IMR-90 (cell line): Measurements from ENCODE around the gene PRKAR1B. TPM values are rescaled to one million over a fixed set of nuclear protein-coding genes. Genes with fewer than 3 reads are reported as not detected.

Experiments used
- ATAC-seq: fragments of 200-7000 bp; cut with Tn5 transposase; 2 replicates; pipeline ENCODE4 v1.9.1; 2020; ENCODE audit warnings: low read depth, mild to moderate bottlenecking, moderate library complexity
- BruUV-seq: library from RNA; stranded (reverse); fragments of 400-500 nt; replicated peaks from 2 replicates; lab custom pipeline; 2021; lab: Mats Ljungman, UMichigan
- CTCF ChIA-PET: fragments of 300-600 bp; formaldehyde crosslinking; extraction: SDS; loops from one replicate; lab custom pipeline; 2021; ENCODE audit warnings: antibody characterized with exemption; lab: Yijun Ruan, JAX
- POLR2A ChIA-PET: fragments of 300-600 bp; sonication (Branson Sonifier 250); formaldehyde crosslinking; loops from one replicate; lab custom pipeline; 2022; ENCODE audit warnings: antibody characterized with exemption; ENCODE audit not compliant: unreplicated experiment; lab: Charles Lee
- DNase-seq: peaks from one replicate; pipeline ENCODE4 v3.0.0; 2013
- H2AFZ ChIP-seq: replicated peaks from 2 replicates; pipeline ENCODE3; 2013; ENCODE audit warnings: low read length, mild to moderate bottlenecking; ENCODE audit not compliant: poor library complexity
- H2AK5ac ChIP-seq: 2 replicates; pipeline ENCODE4 v1.6.1; 2013; ENCODE audit warnings: low read depth, low read length, inconsistent platforms
- H2AK9ac ChIP-seq: replicated peaks from 2 replicates; pipeline ENCODE3; 2013; ENCODE audit warnings: mild to moderate bottlenecking, low read depth, low read length, moderate library complexity; ENCODE audit not compliant: poor library complexity
- H2BK120ac ChIP-seq: 2 replicates; pipeline ENCODE4 v1.6.1; 2013; ENCODE audit warnings: low read depth, low read length, inconsistent platforms
- H2BK15ac ChIP-seq: 3 replicates; pipeline ENCODE4 v1.6.1; 2013; ENCODE audit warnings: low read depth, low read length, inconsistent platforms
- H2BK20ac ChIP-seq: 2 replicates; pipeline ENCODE4 v1.6.1; 2013; ENCODE audit warnings: low read depth, mild to moderate bottlenecking, inconsistent platforms, low read length, moderate library complexity
- H2BK5ac ChIP-seq: 2 replicates; pipeline ENCODE4 v1.6.1; 2013; ENCODE audit warnings: mild to moderate bottlenecking, low read depth, low read length, inconsistent platforms; ENCODE audit not compliant: poor library complexity, severe bottlenecking
- H3K14ac ChIP-seq: replicated peaks from 2 replicates; pipeline ENCODE4 v1.6.1; 2013; ENCODE audit warnings: low read depth, low read length, inconsistent platforms
- H3K18ac ChIP-seq: 2 replicates; pipeline ENCODE4 v1.6.1; 2013; ENCODE audit warnings: low read depth, low read length, control low read depth
- H3K23ac ChIP-seq: 2 replicates; pipeline ENCODE4 v1.6.1; 2013; ENCODE audit warnings: low read depth, low read length, inconsistent platforms
- H3K27ac ChIP-seq: 2 replicates; pipeline ENCODE4 v1.5.1; 2013; ENCODE audit warnings: mild to moderate bottlenecking, control low read depth, low read length; ENCODE audit not compliant: insufficient read depth
- H3K27me3 ChIP-seq: 2 replicates; pipeline ENCODE4 v1.6.1; 2013; ENCODE audit warnings: low read length; ENCODE audit not compliant: control insufficient read depth, insufficient read depth
- H3K36me3 ChIP-seq: 2 replicates; pipeline ENCODE4 v1.6.1; 2013; ENCODE audit warnings: low read length, mixed read lengths; ENCODE audit not compliant: control insufficient read depth, insufficient read depth
- H3K4ac ChIP-seq: 2 replicates; pipeline ENCODE4 v1.6.1; 2013; ENCODE audit warnings: low read depth, low read length, inconsistent platforms
- H3K4me1 ChIP-seq: 2 replicates; pipeline ENCODE4 v1.6.1; 2013; ENCODE audit warnings: low read length, mixed read lengths; ENCODE audit not compliant: control insufficient read depth, insufficient read depth
- H3K4me2 ChIP-seq: 2 replicates; pipeline ENCODE4 v1.6.1; 2013; ENCODE audit warnings: low read depth, mild to moderate bottlenecking, control low read depth, low read length, moderate library complexity
- H3K4me3 ChIP-seq: 2 replicates; pipeline ENCODE4 v1.5.1; 2013; ENCODE audit warnings: low read depth, mild to moderate bottlenecking, control low read depth, low read length, moderate library complexity; ENCODE audit not compliant: insufficient read depth
- H3K56ac ChIP-seq: 2 replicates; pipeline ENCODE4 v1.6.1; 2013; ENCODE audit warnings: low read length, inconsistent platforms; ENCODE audit not compliant: insufficient read depth; ENCODE audit errors: extremely low read depth
- H3K79me1 ChIP-seq, 2 experiments: 2 replicates each; pipeline ENCODE4 v1.6.1; 2013; ENCODE audit warnings: low read length in 2 of 2, inconsistent platforms in 1 of 2, low read depth in 1 of 2
- H3K9ac ChIP-seq: 2 replicates; pipeline ENCODE4 v1.6.1; 2013; ENCODE audit warnings: low read depth, low read length, control low read depth
- H3K9me1 ChIP-seq: 2 replicates; pipeline ENCODE4 v1.6.1; 2013; ENCODE audit warnings: low read length, inconsistent platforms; ENCODE audit not compliant: insufficient read depth
- H3K9me3 ChIP-seq: 2 replicates; pipeline ENCODE4 v1.6.1; 2013; ENCODE audit warnings: low read length; ENCODE audit not compliant: control insufficient read depth, insufficient read depth
- H4K20me1 ChIP-seq: 2 replicates; pipeline ENCODE4 v1.6.1; 2013; ENCODE audit warnings: low read length, inconsistent platforms; ENCODE audit not compliant: insufficient read depth
- H4K5ac ChIP-seq: 2 replicates; pipeline ENCODE4 v1.6.1; 2013; ENCODE audit warnings: mild to moderate bottlenecking, low read depth, low read length, control low read depth
- H4K8ac ChIP-seq, 2 experiments: 2 replicates each; pipeline ENCODE4 v1.6.1; 2013; ENCODE audit warnings: low read depth in 2 of 2, low read length in 2 of 2, control low read depth in 1 of 2, inconsistent platforms in 1 of 2
- H4K91ac ChIP-seq: 2 replicates; pipeline ENCODE4 v1.6.1; 2013; ENCODE audit warnings: low read depth, low read length, inconsistent platforms; ENCODE audit not compliant: insufficient read depth
- BHLHE40 ChIP-seq: fragments of 150-350 bp; IDR thresholded peaks from 2 replicates; pipeline ENCODE4 v1.6.1; 2016; ENCODE audit warnings: mild to moderate bottlenecking, low read depth, low read length
- CEBPB ChIP-seq: IDR thresholded peaks from 2 replicates; pipeline ENCODE4 v1.6.1; 2012; ENCODE audit warnings: low read depth, low read length, improper control_type of control experiment
- CHD1 ChIP-seq: IDR thresholded peaks from 2 replicates; pipeline ENCODE4 v1.6.1; 2012; ENCODE audit warnings: low read depth, low read length, improper control_type of control experiment
- CTCF ChIP-seq: conservative IDR thresholded peaks from 2 replicates; pipeline ENCODE4 v1.5.1; 2012; ENCODE audit warnings: mild to moderate bottlenecking, low read depth, low read length, improper control_type of control experiment
- ELK1 ChIP-seq: fragments of 150-350 bp; IDR thresholded peaks from 2 replicates; pipeline ENCODE4 v1.6.1; 2016; ENCODE audit warnings: low read depth, mild to moderate bottlenecking, low read length, moderate library complexity, borderline replicate concordance
- FOS ChIP-seq: fragments of 150-350 bp; IDR thresholded peaks from 2 replicates; pipeline ENCODE4 v1.6.1; 2016; ENCODE audit warnings: low read depth, low read length
- MAFK ChIP-seq: IDR thresholded peaks from 2 replicates; pipeline ENCODE4 v1.6.1; 2012; ENCODE audit warnings: low read depth, low read length, improper control_type of control experiment
- MAZ ChIP-seq: IDR thresholded peaks from 2 replicates; pipeline ENCODE4 v1.6.1; 2012; ENCODE audit warnings: low read depth, mild to moderate bottlenecking, low read length, improper control_type of control experiment, moderate library complexity, borderline replicate concordance
- MXI1 ChIP-seq: IDR thresholded peaks from 2 replicates; pipeline ENCODE4 v1.6.1; 2012; ENCODE audit warnings: low read depth, mild to moderate bottlenecking, low read length, moderate library complexity, borderline replicate concordance
- NFE2L2 ChIP-seq: fragments of 150-350 bp; IDR thresholded peaks from 2 replicates; pipeline ENCODE4 v1.6.1; 2016; ENCODE audit warnings: low read depth, mild to moderate bottlenecking, low read length
- POLR2A ChIP-seq: IDR thresholded peaks from 2 replicates; pipeline ENCODE4 v1.6.1; 2012; ENCODE audit warnings: mild to moderate bottlenecking, low read depth, low read length
- RCOR1 ChIP-seq: IDR thresholded peaks from 2 replicates; pipeline ENCODE4 v1.6.1; 2012; ENCODE audit warnings: mild to moderate bottlenecking, low read length, improper control_type of control experiment; ENCODE audit not compliant: insufficient replicate concordance
- RFX5 ChIP-seq: IDR thresholded peaks from 2 replicates; pipeline ENCODE4 v1.8.0; 2012; ENCODE audit warnings: low read depth, mild to moderate bottlenecking, low read length, moderate library complexity
- SMC3 ChIP-seq: fragments of 150-350 bp; IDR thresholded peaks from 2 replicates; pipeline ENCODE4 v1.6.1; 2016; ENCODE audit warnings: low read depth, mild to moderate bottlenecking, antibody characterized with exemption, low read length, moderate library complexity
- USF2 ChIP-seq: fragments of 150-350 bp; IDR thresholded peaks from 2 replicates; pipeline ENCODE4 v1.6.1; 2017; ENCODE audit warnings: mild to moderate bottlenecking, antibody characterized with exemption, low read length, low read depth
- WGBS, 2 experiments: methylation state at CpG; one replicate each; pipeline versions ENCODE4 v1.1.5 to v1.1.7; 2013; ENCODE audit warnings: missing lambda C conversion rate in 2 of 2; ENCODE audit not compliant: insufficient read length in 1 of 2; ENCODE audit errors: extremely low coverage in 2 of 2; 5-methylcytosine and 5-hydroxymethylcytosine counted together
- dilution Hi-C: fragments of 300-500 bp; cut with HindIII; formaldehyde crosslinking; loops from one replicate; pipeline ENCODE4 v1.14.3; 2018; ENCODE audit warnings: low sequenced_read_pairs; ENCODE audit not compliant: unreplicated experiment
- in situ Hi-C: fragments of 300-500 bp; cut with MboI; formaldehyde crosslinking; loops from 3 replicates; pipeline ENCODE4 v1.14.3; 2019; ENCODE audit warnings: low sequenced_read_pairs, inconsistent platforms, mixed read lengths
- intact Hi-C: fragments of 100-400 bp; cut with micrococcal nuclease; formaldehyde crosslinking; loops from 2 replicates; pipeline ENCODE4 v1.10.0; 2022
- polyA plus RNA-seq, 3 experiments: library from polyadenylated mRNA; depleted of rRNA; stranded (reverse); fragments of >200 nt; gene quantifications; 2 replicates each; pipeline ENCODE4 v1.2.3, GENCODE V29; 2012; ENCODE audit warnings: low replicate concordance in 1 of 3
- total RNA-seq: library from RNA; depleted of rRNA; stranded (reverse); fragments of >200 nt; gene quantifications from 2 replicates; pipeline ENCODE4 v1.2.3, GENCODE V29; 2012

Gene PRKAR1B
- total and polyA plus RNA-seq, 2 of the 4 experiments (the other 2 are of a cell fraction) = 15.2 to 20.2 TPM

GRCh38 chr7:586494-586893 is 140.6 kb downstream of the PRKAR1B start:
- no TSS peak for BruUV-seq

More at GRCh38 chr7:586494-586893, 140.6 kb downstream of the PRKAR1B start:
- no peak overlapping the region for H3K23ac ChIP-seq
- no peak overlapping the region for H3K4me3 ChIP-seq
- peak overlapping the region; percentile 51 for H2AFZ ChIP-seq
- H3K79me1 ChIP-seq = no peaks in the 10 kb centered on the region
- H2AK9ac ChIP-seq = peak overlapping the region; percentile 16
- no peak overlapping the region for H4K5ac ChIP-seq
- H3K4me1 ChIP-seq = peaks cover 17% of the 10 kb centered on the region
- no peak overlapping the region for H3K14ac ChIP-seq
- H3K4ac ChIP-seq = no peak overlapping the region
- H2BK120ac ChIP-seq = no peak overlapping the region
- H3K9ac ChIP-seq = no peak overlapping the region
- no peaks in the 10 kb centered on the region; the same call in 1 of the 2 replicates for H3K36me3 ChIP-seq
- no CpG with 5 or more reads among the region's 4 CpGs for WGBS, 2 experiments
- no peak overlapping the region for H2AK5ac ChIP-seq
- no peaks in the 10 kb centered on the region; the same call in 1 of the 2 replicates for H4K20me1 ChIP-seq
- H3K27me3 ChIP-seq = no peaks in the 10 kb centered on the region
- in situ Hi-C loops (no loop called here), dilution Hi-C loops (no loop called here), intact Hi-C loops (no loop called here)
- no peak overlapping the region for H2BK20ac ChIP-seq
- H4K91ac ChIP-seq = no peak overlapping the region
- H3K9me1 ChIP-seq = peaks cover 11% of the 10 kb centered on the region
- no peak overlapping the region for H3K4me2 ChIP-seq
- peaks cover 7% of the 10 kb centered on the region; the same call in 1 of the 2 replicates for H3K9me3 ChIP-seq
- no peak for TF ChIP-seq CHD1
- TF ChIP-seq MAZ = no peak
- TF ChIP-seq CTCF = no peak
- no peak for TF ChIP-seq MAFK
- no peak for TF ChIP-seq CEBPB
- no peak for TF ChIP-seq ELK1
- TF ChIP-seq RCOR1 = no peak
- TF ChIP-seq SMC3 = no peak
- no peak for TF ChIP-seq BHLHE40
- no peak for TF ChIP-seq USF2
- no peak for TF ChIP-seq MXI1
- no peak for TF ChIP-seq RFX5
- no peak for TF ChIP-seq POLR2A
- no peak for TF ChIP-seq FOS
- TF ChIP-seq NFE2L2 = no peak
- DNase-seq = no peak
- no peak overlapping the region for H2BK5ac ChIP-seq
- no peak overlapping the region for H2BK15ac ChIP-seq
- H3K27ac ChIP-seq = no peak overlapping the region
- ATAC-seq = no peak
- ChIA-PET CTCF (no interaction called here), POLR2A (no interaction called here)
- no peak overlapping the region for H3K18ac ChIP-seq
- no peak overlapping the region for H3K56ac ChIP-seq
- H4K8ac ChIP-seq = no peak overlapping the region
